BJ (cell line): ENCODE measurements around the gene DAPK2. TPM values are rescaled to one million over a fixed set of nuclear protein-coding genes. Genes with fewer than 3 reads are reported as not detected.

Experiments used
- CTCF ChIA-PET: fragments of 350-600 bp; formaldehyde crosslinking; extraction: SDS; loops from one replicate; lab custom pipeline; 2021; ENCODE audit warnings: antibody characterized with exemption, inconsistent platforms; lab: Yijun Ruan, JAX
- POLR2A ChIA-PET: fragments of 300-600 bp; sonication (Branson Sonifier 250); formaldehyde crosslinking; extraction: SDS; loops from one replicate; lab custom pipeline; 2021; ENCODE audit warnings: antibody characterized with exemption; lab: Charles Lee
- DNase-seq: peaks from one replicate; pipeline ENCODE4 v3.0.0-alpha.2; 2011; ENCODE audit warnings: low read depth
- H3K27me3 ChIP-seq: 2 replicates; pipeline ENCODE4 v1.6.0; 2011; ENCODE audit warnings: low read length; ENCODE audit not compliant: control insufficient read depth, insufficient read depth
- H3K36me3 ChIP-seq: 2 replicates; pipeline ENCODE4 v1.5.1; 2011; ENCODE audit warnings: low read length; ENCODE audit not compliant: control insufficient read depth, insufficient read depth
- H3K4me3 ChIP-seq: 2 replicates; pipeline ENCODE4 v1.5.1; 2011; ENCODE audit warnings: low read depth, mild to moderate bottlenecking, control low read depth, low read length
- CTCF ChIP-seq: IDR thresholded peaks from 2 replicates; pipeline ENCODE4 v1.5.1; 2011; ENCODE audit warnings: low read depth, mild to moderate bottlenecking, control low read depth, inconsistent platforms, low read length, moderate library complexity; ENCODE audit not compliant: insufficient read depth
- polyA plus RNA-seq: library from polyadenylated mRNA; depleted of rRNA; stranded (reverse); fragments of >200 nt; gene quantifications from 2 replicates; pipeline ENCODE4 v1.2.3, GENCODE V29; 2011

DAPK2 gene
- polyA plus RNA-seq, 1 experiment, result 12.4 TPM

GRCh38 chr15:64010719-64011118, 35.6 kb downstream of the DAPK2 start:
- Histone ChIP-seq H3K4me3 (no peak overlapping the region), H3K27me3 (no peaks in the 10 kb centered on the region), H3K36me3 (no peaks in the 10 kb centered on the region; the same call in 1 of the 2 replicates)
- no peak for TF ChIP-seq CTCF
- ChIA-PET CTCF (interaction anchor here (0.7 to 1.6 kb wide), 4 partner anchors 11 to 57 kb away, joined by 3 to 4 read pairs (median 3); no protein-coding TSS in a partner anchor), POLR2A (no interaction called here)
- no peak for DNase-seq

- no peak overlapping the region for H3K4me3 ChIP-seq
- H3K36me3 ChIP-seq, result no peaks in the 10 kb centered on the region; the same call in 1 of the 2 replicates
- H3K27me3 ChIP-seq, result no peaks in the 10 kb centered on the region
- ChIA-PET POLR2A (no interaction called here), CTCF (interaction anchor here (0.7 to 1.3 kb wide), 4 partner anchors 14 to 257 kb away, joined by 3 to 5 read pairs (median 3); no protein-coding TSS in a partner anchor)
- no peak for DNase-seq
- TF ChIP-seq CTCF, result no peak
These were observed 36.5 kb downstream of the DAPK2 start for GRCh38 chr15:64009798-64010261.

- POLR2A ChIA-PET, result interaction anchor here (0.6 kb wide), 1 partner anchor 1807 kb away, joined by 9 read pairs; no protein-coding TSS in a partner anchor
- no peak overlapping the region for H3K4me3 ChIP-seq
- CTCF ChIA-PET, result interaction anchor here (0.7 to 1.3 kb wide), 3 partner anchors 13 to 256 kb away, joined by 3 to 5 read pairs (median 3); no protein-coding TSS in a partner anchor
- TF ChIP-seq CTCF, result no peak
- no peak for DNase-seq
- H3K36me3 ChIP-seq, result no peaks in the 10 kb centered on the region; the same call in 1 of the 2 replicates
- no peaks in the 10 kb centered on the region for H3K27me3 ChIP-seq
These were observed 37.0 kb downstream of the DAPK2 start for GRCh38 chr15:64009241-64009640.

GRCh38 chr15:64008177-64008576, 38.1 kb downstream of the DAPK2 start:
- H3K27me3 ChIP-seq, result no peaks in the 10 kb centered on the region
- TF ChIP-seq CTCF, result no peak
- H3K36me3 ChIP-seq, result no peaks in the 10 kb centered on the region; the same call in 1 of the 2 replicates
- no peak for DNase-seq
- CTCF ChIA-PET, result no interaction called here
- POLR2A ChIA-PET, result no interaction called here
- H3K4me3 ChIP-seq, result no peak overlapping the region

- DNase-seq, result no peak
- Histone ChIP-seq H3K4me3 (no peak overlapping the region), H3K36me3 (no peaks in the 10 kb centered on the region; the same call in 1 of the 2 replicates), H3K27me3 (no peaks in the 10 kb centered on the region)
- no peak for TF ChIP-seq CTCF
- POLR2A ChIA-PET, result no interaction called here
- CTCF ChIA-PET, result interaction anchor here (1.2 kb wide), 1 partner anchor 61 kb away, joined by 4 read pairs; no protein-coding TSS in a partner anchor
These were observed 39.6 kb downstream of the DAPK2 start for GRCh38 chr15:64006642-64007041.
